Measurements from ENCODE around the gene PHF12. TPM values are rescaled to one million over a fixed set of nuclear protein-coding genes. Genes with fewer than 3 reads are reported as not detected.

PHF12 gene
- total and polyA plus RNA-seq, 9 donors: 16.5 to 37.1 (median 32.5) TPM

GRCh38 chr17:28991779-28992178 lies 40.5 kb upstream of the PHF12 start:
- Histone ChIP-seq H3K4me1 (ENCODE audit: control insufficient read depth, insufficient read depth, low read length) (peaks cover 9% of the 10 kb centered on the region), H3K4me3 (ENCODE audit: low read length) (no peak overlapping the region), H3K27me3 (ENCODE audit: control insufficient read depth, insufficient read depth, low read length) (peaks cover 27% of the 10 kb centered on the region), H3K27ac (ENCODE audit: low read length) (no peak overlapping the region), H3K9me3 (replicated peaks; ENCODE audit: control insufficient read depth, low read depth, low read length) (no peaks in the 10 kb centered on the region), H3K36me3 (ENCODE audit: control insufficient read depth, insufficient read depth, low read length) (no peaks in the 10 kb centered on the region)
- no peak for DNase-seq
- 58% methylated on average over 8 of the region's 8 CpGs for WGBS (ENCODE audit: insufficient coverage)

- DNase-seq: no peak
Observed at GRCh38 chr17:28989028-28989427, 37.7 kb upstream of the PHF12 start.

GRCh38 chr17:28988475-28988874 lies 37.2 kb upstream of the PHF12 start:
- H3K4me1 ChIP-seq (ENCODE audit: control insufficient read depth, insufficient read depth, low read length): peaks cover 33% of the 10 kb centered on the region
- no CpG with 5 or more reads among the region's 1 CpG for WGBS (ENCODE audit: insufficient coverage)
- no peaks in the 10 kb centered on the region for H3K36me3 ChIP-seq (ENCODE audit: control insufficient read depth, insufficient read depth, low read length)
- no peak overlapping the region for H3K27ac ChIP-seq (ENCODE audit: low read length)
- H3K27me3 ChIP-seq (ENCODE audit: control insufficient read depth, insufficient read depth, low read length): peaks cover 37% of the 10 kb centered on the region
- H3K4me3 ChIP-seq (ENCODE audit: low read length): no peak overlapping the region
- H3K9me3 ChIP-seq (replicated peaks; ENCODE audit: control insufficient read depth, low read depth, low read length): no peaks in the 10 kb centered on the region
- DNase-seq: no peak

More at GRCh38 chr17:28989028-28989427, 37.7 kb upstream of the PHF12 start:
- H3K27ac ChIP-seq (ENCODE audit: low read length): no peak overlapping the region
- peaks cover 27% of the 10 kb centered on the region for H3K4me1 ChIP-seq (ENCODE audit: control insufficient read depth, insufficient read depth, low read length)
- H3K4me3 ChIP-seq (ENCODE audit: low read length): no peak overlapping the region
- H3K9me3 ChIP-seq (replicated peaks; ENCODE audit: control insufficient read depth, low read depth, low read length): no peaks in the 10 kb centered on the region
- peaks cover 37% of the 10 kb centered on the region for H3K27me3 ChIP-seq (ENCODE audit: control insufficient read depth, insufficient read depth, low read length)
- H3K36me3 ChIP-seq (ENCODE audit: control insufficient read depth, insufficient read depth, low read length): no peaks in the 10 kb centered on the region

GRCh38 chr17:28986714-28987655 lies 35.7 kb upstream of the PHF12 start:
- no peaks in the 10 kb centered on the region for H3K36me3 ChIP-seq (ENCODE audit: control insufficient read depth, insufficient read depth, low read length)
- H3K27me3 ChIP-seq (ENCODE audit: control insufficient read depth, insufficient read depth, low read length): peaks cover 28% of the 10 kb centered on the region
- no peak overlapping the region for H3K4me3 ChIP-seq (ENCODE audit: low read length)
- no peak for DNase-seq
- H3K27ac ChIP-seq (ENCODE audit: low read length): no peak overlapping the region
- peaks cover 42% of the 10 kb centered on the region for H3K4me1 ChIP-seq (ENCODE audit: control insufficient read depth, insufficient read depth, low read length)
- no peaks in the 10 kb centered on the region for H3K9me3 ChIP-seq (replicated peaks; ENCODE audit: control insufficient read depth, low read depth, low read length)
- WGBS (ENCODE audit: insufficient coverage): 54% methylated on average over 9 of the region's 15 CpGs

- Histone ChIP-seq H3K27me3 (ENCODE audit: control insufficient read depth, insufficient read depth, low read length) (peaks cover 30% of the 10 kb centered on the region), H3K36me3 (ENCODE audit: control insufficient read depth, insufficient read depth, low read length) (no peaks in the 10 kb centered on the region), H3K9me3 (replicated peaks; ENCODE audit: control insufficient read depth, low read depth, low read length) (no peaks in the 10 kb centered on the region), H3K4me1 (ENCODE audit: control insufficient read depth, insufficient read depth, low read length) (peaks cover 42% of the 10 kb centered on the region), H3K4me3 (ENCODE audit: low read length) (no peak overlapping the region), H3K27ac (ENCODE audit: low read length) (no peak overlapping the region)
- no peak for DNase-seq
- 17% methylated on average over 22 of the region's 36 CpGs for WGBS (ENCODE audit: insufficient coverage)
Observed at GRCh38 chr17:28985950-28986713, 34.8 kb upstream of the PHF12 start.

- Histone ChIP-seq H3K4me3 (ENCODE audit: low read length) (no peak overlapping the region), H3K27me3 (ENCODE audit: control insufficient read depth, insufficient read depth, low read length) (peaks cover 33% of the 10 kb centered on the region), H3K9me3 (replicated peaks; ENCODE audit: control insufficient read depth, low read depth, low read length) (no peaks in the 10 kb centered on the region), H3K4me1 (ENCODE audit: control insufficient read depth, insufficient read depth, low read length) (peaks cover 42% of the 10 kb centered on the region), H3K27ac (ENCODE audit: low read length) (peak overlapping the region; percentile 29), H3K36me3 (ENCODE audit: control insufficient read depth, insufficient read depth, low read length) (no peaks in the 10 kb centered on the region)
- WGBS (ENCODE audit: insufficient coverage): 46% methylated on average over 3 of the region's 7 CpGs
- DNase-seq: peak; percentile 51
Observed at GRCh38 chr17:28983286-28984230, 32.2 kb upstream of the PHF12 start.

GRCh38 chr17:28982131-28982793 lies 30.9 kb upstream of the PHF12 start:
- 68% methylated on average over 5 of the region's 11 CpGs for WGBS (ENCODE audit: insufficient coverage)
- peaks cover 39% of the 10 kb centered on the region for H3K27me3 ChIP-seq (ENCODE audit: control insufficient read depth, insufficient read depth, low read length)
- peak; percentile 76 for DNase-seq
- H3K9me3 ChIP-seq (replicated peaks; ENCODE audit: control insufficient read depth, low read depth, low read length): no peaks in the 10 kb centered on the region
- H3K4me1 ChIP-seq (ENCODE audit: control insufficient read depth, insufficient read depth, low read length): peaks cover 38% of the 10 kb centered on the region
- H3K36me3 ChIP-seq (ENCODE audit: control insufficient read depth, insufficient read depth, low read length): no peaks in the 10 kb centered on the region
- H3K27ac ChIP-seq (ENCODE audit: low read length): peak overlapping the region; percentile 48
- no peak overlapping the region for H3K4me3 ChIP-seq (ENCODE audit: low read length)

GRCh38 chr17:28978356-28978964 lies 27.1 kb upstream of the PHF12 start:
- H3K36me3 ChIP-seq (ENCODE audit: control insufficient read depth, insufficient read depth, low read length): no peaks in the 10 kb centered on the region
- no peak overlapping the region for H3K4me3 ChIP-seq (ENCODE audit: low read length)
- no peaks in the 10 kb centered on the region for H3K9me3 ChIP-seq (replicated peaks; ENCODE audit: control insufficient read depth, low read depth, low read length)
- H3K4me1 ChIP-seq (ENCODE audit: control insufficient read depth, insufficient read depth, low read length): peaks cover 30% of the 10 kb centered on the region
- peaks cover 31% of the 10 kb centered on the region for H3K27me3 ChIP-seq (ENCODE audit: control insufficient read depth, insufficient read depth, low read length)
- WGBS (ENCODE audit: insufficient coverage): 93% methylated on average over 2 of the region's 2 CpGs
- DNase-seq: no peak
- no peak overlapping the region for H3K27ac ChIP-seq (ENCODE audit: low read length)
